Erythroblast (primary cell): ENCODE data around the gene ZBTB7C.

ENCODE experiments used
- GATA1 ChIP-seq: IDR thresholded peaks from 2 replicates; pipeline ENCODE4 v1.6.1; 2011; ENCODE audit warnings: low read depth, mild to moderate bottlenecking, control low read depth, low read length, moderate library complexity
- POLR2A ChIP-seq: IDR thresholded peaks from 2 replicates; pipeline ENCODE4 v1.6.1; 2011; ENCODE audit warnings: mild to moderate bottlenecking, low read length

GRCh38 chr18:48060346-48060745, 348.8 kb downstream of the ZBTB7C start:
- TF ChIP-seq POLR2A, result no peak
- no peak for TF ChIP-seq GATA1
